Measurements from ENCODE around the gene B3GALT5.

DNA sequence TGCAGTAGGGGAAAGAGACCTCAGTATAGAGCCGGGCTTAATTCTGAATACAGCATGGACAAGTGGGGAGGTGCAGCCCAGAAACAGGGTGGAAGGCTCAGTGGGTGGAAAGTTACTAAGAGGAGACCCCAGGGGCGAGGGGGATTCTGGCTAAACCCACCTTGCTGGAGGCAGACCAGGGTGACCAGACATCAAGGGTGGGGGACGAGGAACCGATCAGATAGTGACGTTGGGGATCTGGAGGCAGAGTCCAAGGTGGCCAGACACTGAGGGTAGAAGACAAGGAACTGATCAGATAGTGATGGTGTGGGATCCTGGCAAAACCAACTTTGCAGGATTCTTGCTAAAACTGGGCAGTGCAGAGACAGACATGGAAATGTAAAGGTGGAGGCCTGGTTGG is 36.8 kb downstream of the B3GALT5 start:
- TF ChIP-seq EZH2 (IDR thresholded peaks at IDR 0.05; ENCODE audit: low read length), result no peak
- TF ChIP-seq, protein P1, sequence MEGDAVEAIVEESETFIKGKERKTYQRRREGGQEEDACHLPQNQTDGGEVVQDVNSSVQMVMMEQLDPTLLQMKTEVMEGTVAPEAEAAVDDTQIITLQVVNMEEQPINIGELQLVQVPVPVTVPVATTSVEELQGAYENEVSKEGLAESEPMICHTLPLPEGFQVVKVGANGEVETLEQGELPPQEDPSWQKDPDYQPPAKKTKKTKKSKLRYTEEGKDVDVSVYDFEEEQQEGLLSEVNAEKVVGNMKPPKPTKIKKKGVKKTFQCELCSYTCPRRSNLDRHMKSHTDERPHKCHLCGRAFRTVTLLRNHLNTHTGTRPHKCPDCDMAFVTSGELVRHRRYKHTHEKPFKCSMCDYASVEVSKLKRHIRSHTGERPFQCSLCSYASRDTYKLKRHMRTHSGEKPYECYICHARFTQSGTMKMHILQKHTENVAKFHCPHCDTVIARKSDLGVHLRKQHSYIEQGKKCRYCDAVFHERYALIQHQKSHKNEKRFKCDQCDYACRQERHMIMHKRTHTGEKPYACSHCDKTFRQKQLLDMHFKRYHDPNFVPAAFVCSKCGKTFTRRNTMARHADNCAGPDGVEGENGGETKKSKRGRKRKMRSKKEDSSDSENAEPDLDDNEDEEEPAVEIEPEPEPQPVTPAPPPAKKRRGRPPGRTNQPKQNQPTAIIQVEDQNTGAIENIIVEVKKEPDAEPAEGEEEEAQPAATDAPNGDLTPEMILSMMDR (optimal IDR thresholded peaks at IDR 0.05 in 1 of 3, IDR thresholded peaks at IDR 0.05 in 1 of 3, conservative IDR thresholded peaks at IDR 0.05 in 1 of 3; ENCODE audit: extremely low read depth in 1 of 3, insufficient read depth in 2 of 3, low read length in 3 of 3), result no peak
